BLaER1 (cell line): ENCODE results near the gene PDZRN3.

Experiments used
- H3K27ac ChIP-seq: shearing (Covaris generic); formaldehyde crosslinking; 2 replicates; pipeline ENCODE4 v1.8.1; 2022
- H3K27me3 ChIP-seq: shearing (Covaris generic); formaldehyde crosslinking; 2 replicates; pipeline ENCODE4 v1.8.1; 2022
- H3K36me3 ChIP-seq: shearing (Covaris generic); formaldehyde crosslinking; 2 replicates; pipeline ENCODE4 v1.8.1; 2022
- H3K4me1 ChIP-seq: shearing (Covaris generic); formaldehyde crosslinking; 2 replicates; pipeline ENCODE4 v1.8.1; 2022
- H3K4me2 ChIP-seq: shearing (Covaris generic); formaldehyde crosslinking; 2 replicates; pipeline ENCODE4 v1.8.1; 2022
- H3K4me3 ChIP-seq: shearing (Covaris generic); formaldehyde crosslinking; 2 replicates; pipeline ENCODE4 v1.8.1; 2022
- H3K9ac ChIP-seq: shearing (Covaris generic); formaldehyde crosslinking; 2 replicates; pipeline ENCODE4 v1.8.1; 2022
- H3K9me3 ChIP-seq: shearing (Covaris generic); formaldehyde crosslinking; 2 replicates; pipeline ENCODE4 v1.8.1; 2022
- H4K20me1 ChIP-seq: shearing (Covaris generic); formaldehyde crosslinking; 2 replicates; pipeline ENCODE4 v1.8.1; 2022
- Cebpa-rat ChIP-seq: shearing (Covaris generic); IDR thresholded peaks from 2 replicates; pipeline ENCODE4 v1.8.1; 2022

PDZRN3 gene

DNA sequence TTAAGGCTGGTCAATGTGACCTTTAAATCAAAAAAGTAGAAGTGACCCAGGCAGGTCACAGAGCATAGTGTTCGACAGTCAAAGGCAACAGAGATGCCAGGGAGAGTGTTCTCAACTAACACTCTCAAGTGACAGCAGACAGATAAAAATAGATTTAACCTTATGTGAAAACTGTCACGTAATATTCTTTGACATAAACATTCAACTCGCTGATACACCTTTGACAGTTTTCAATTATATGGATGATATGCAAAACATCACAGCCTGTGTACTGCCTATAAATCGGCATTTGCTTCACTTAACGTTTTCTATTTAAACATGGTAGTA, 15.5 kb downstream of the PDZRN3 start:
- H3K9ac ChIP-seq = no peak overlapping the region
- no peaks in the 10 kb centered on the region for H4K20me1 ChIP-seq
- no peak overlapping the region for H3K27ac ChIP-seq
- TF ChIP-seq Cebpa-rat = no peak
- H3K4me1 ChIP-seq = no peaks in the 10 kb centered on the region
- no peaks in the 10 kb centered on the region for H3K9me3 ChIP-seq
- no peaks in the 10 kb centered on the region for H3K27me3 ChIP-seq
- no peak overlapping the region for H3K4me2 ChIP-seq
- H3K36me3 ChIP-seq = no peaks in the 10 kb centered on the region
- no peak overlapping the region for H3K4me3 ChIP-seq

GRCh38 chr3:73608456-73609314, 16.1 kb downstream of the PDZRN3 start:
- Histone ChIP-seq H3K4me1 (no peaks in the 10 kb centered on the region), H3K9me3 (no peaks in the 10 kb centered on the region), H3K27ac (no peak overlapping the region), H3K9ac (no peak overlapping the region), H3K4me3 (no peak overlapping the region), H3K4me2 (no peak overlapping the region), H3K27me3 (no peaks in the 10 kb centered on the region), H3K36me3 (no peaks in the 10 kb centered on the region), H4K20me1 (no peaks in the 10 kb centered on the region)
- TF ChIP-seq Cebpa-rat = no peak

DNA sequence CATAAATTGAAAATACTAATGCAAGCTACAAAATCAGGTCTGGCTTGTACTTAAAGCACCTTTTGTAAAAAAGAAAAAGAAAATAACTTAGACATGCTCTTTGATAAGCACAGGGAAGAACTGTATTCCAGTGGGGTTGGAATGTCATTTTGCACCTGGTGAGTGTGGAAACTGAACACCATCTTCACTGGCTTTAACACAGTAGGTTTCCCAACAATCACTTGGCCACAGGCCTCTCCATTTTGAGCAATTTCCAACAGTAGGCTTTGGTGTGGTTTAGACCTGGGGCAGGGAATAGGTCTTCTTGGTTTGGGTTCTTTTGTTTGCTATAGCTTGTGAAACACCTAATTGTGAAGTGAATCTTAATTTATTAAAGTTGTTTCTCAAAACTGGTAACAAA, 18.9 kb downstream of the PDZRN3 start:
- Histone ChIP-seq H3K9ac (no peak overlapping the region), H3K27ac (no peak overlapping the region), H3K4me3 (no peak overlapping the region), H4K20me1 (no peaks in the 10 kb centered on the region), H3K4me2 (no peak overlapping the region), H3K9me3 (no peaks in the 10 kb centered on the region), H3K36me3 (no peaks in the 10 kb centered on the region), H3K4me1 (no peaks in the 10 kb centered on the region), H3K27me3 (no peaks in the 10 kb centered on the region)
- TF ChIP-seq Cebpa-rat = no peak

- no peak overlapping the region for H3K9ac ChIP-seq
- H3K27ac ChIP-seq = no peak overlapping the region
- no peaks in the 10 kb centered on the region for H3K27me3 ChIP-seq
- no peak for TF ChIP-seq Cebpa-rat
- H3K4me3 ChIP-seq = no peak overlapping the region
- no peak overlapping the region for H3K4me2 ChIP-seq
- no peaks in the 10 kb centered on the region for H4K20me1 ChIP-seq
- no peaks in the 10 kb centered on the region for H3K9me3 ChIP-seq
- H3K36me3 ChIP-seq = no peaks in the 10 kb centered on the region
- H3K4me1 ChIP-seq = no peaks in the 10 kb centered on the region
Observed at GRCh38 chr3:73605412-73605811, 19.3 kb downstream of the PDZRN3 start.

- H3K9me3 ChIP-seq = no peaks in the 10 kb centered on the region
- H4K20me1 ChIP-seq = no peaks in the 10 kb centered on the region
- H3K4me2 ChIP-seq = no peak overlapping the region
- H3K4me1 ChIP-seq = no peaks in the 10 kb centered on the region
- no peaks in the 10 kb centered on the region for H3K36me3 ChIP-seq
- H3K4me3 ChIP-seq = no peak overlapping the region
- TF ChIP-seq Cebpa-rat = no peak
- no peak overlapping the region for H3K9ac ChIP-seq
- H3K27ac ChIP-seq = no peak overlapping the region
- H3K27me3 ChIP-seq = no peaks in the 10 kb centered on the region
Observed at GRCh38 chr3:73604451-73604850, 20.3 kb downstream of the PDZRN3 start.

GRCh38 chr3:73603762-73604171, 21.0 kb downstream of the PDZRN3 start:
- TF ChIP-seq Cebpa-rat = no peak
- H3K27me3 ChIP-seq = no peaks in the 10 kb centered on the region
- H3K27ac ChIP-seq = no peak overlapping the region
- H3K4me3 ChIP-seq = no peak overlapping the region
- H3K4me2 ChIP-seq = no peak overlapping the region
- H3K9me3 ChIP-seq = no peaks in the 10 kb centered on the region
- H3K36me3 ChIP-seq = no peaks in the 10 kb centered on the region
- no peaks in the 10 kb centered on the region for H4K20me1 ChIP-seq
- no peaks in the 10 kb centered on the region for H3K4me1 ChIP-seq
- no peak overlapping the region for H3K9ac ChIP-seq

- Histone ChIP-seq H3K36me3 (no peaks in the 10 kb centered on the region), H3K4me3 (no peak overlapping the region), H3K4me2 (no peak overlapping the region), H3K27ac (no peak overlapping the region), H3K9ac (no peak overlapping the region), H3K4me1 (no peaks in the 10 kb centered on the region), H3K9me3 (no peaks in the 10 kb centered on the region), H3K27me3 (no peaks in the 10 kb centered on the region), H4K20me1 (no peaks in the 10 kb centered on the region)
- no peak for TF ChIP-seq Cebpa-rat
Observed at GRCh38 chr3:73602170-73602569, 22.6 kb downstream of the PDZRN3 start.

GRCh38 chr3:73601481-73601880, 23.3 kb downstream of the PDZRN3 start:
- H3K9ac ChIP-seq = no peak overlapping the region
- H4K20me1 ChIP-seq = no peaks in the 10 kb centered on the region

GRCh38 chr3:73601011-73601410, 23.7 kb downstream of the PDZRN3 start:
- no peak for TF ChIP-seq Cebpa-rat
- Histone ChIP-seq H3K4me1 (no peaks in the 10 kb centered on the region), H3K27me3 (no peaks in the 10 kb centered on the region), H3K36me3 (no peaks in the 10 kb centered on the region), H3K4me2 (no peak overlapping the region), H3K4me3 (no peak overlapping the region), H3K9ac (no peak overlapping the region), H3K9me3 (no peaks in the 10 kb centered on the region), H4K20me1 (no peaks in the 10 kb centered on the region), H3K27ac (no peak overlapping the region)

More at GRCh38 chr3:73601481-73601880, 23.3 kb downstream of the PDZRN3 start:
- no peaks in the 10 kb centered on the region for H3K27me3 ChIP-seq
- TF ChIP-seq Cebpa-rat = no peak
- H3K4me1 ChIP-seq = no peaks in the 10 kb centered on the region
- no peak overlapping the region for H3K27ac ChIP-seq
- no peak overlapping the region for H3K4me2 ChIP-seq
- H3K9me3 ChIP-seq = no peaks in the 10 kb centered on the region
- no peak overlapping the region for H3K4me3 ChIP-seq
- no peaks in the 10 kb centered on the region for H3K36me3 ChIP-seq

GRCh38 chr3:73600293-73600938, 24.3 kb downstream of the PDZRN3 start:
- H3K27me3 ChIP-seq = no peaks in the 10 kb centered on the region
- H3K9ac ChIP-seq = no peak overlapping the region
- no peaks in the 10 kb centered on the region for H3K36me3 ChIP-seq
- no peaks in the 10 kb centered on the region for H3K4me1 ChIP-seq
- no peak overlapping the region for H3K4me2 ChIP-seq
- no peaks in the 10 kb centered on the region for H3K9me3 ChIP-seq
- no peak overlapping the region for H3K4me3 ChIP-seq
- no peak overlapping the region for H3K27ac ChIP-seq
- no peak for TF ChIP-seq Cebpa-rat
- no peaks in the 10 kb centered on the region for H4K20me1 ChIP-seq
